Fibroblast of the aortic adventitia (primary cell): ENCODE measurements around the gene PMP22. TPM values are rescaled to one million over a fixed set of nuclear protein-coding genes. Genes with fewer than 3 reads are reported as not detected.

ENCODE experiments used
- DNase-seq: peaks from one replicate; pipeline ENCODE4 v3.0.0-alpha.2; 2010; ENCODE audit warnings: low read depth
- H3K4me3 ChIP-seq: 2 replicates; pipeline ENCODE4 v1.5.1; 2011; ENCODE audit warnings: low read depth, mild to moderate bottlenecking, control low read depth, low read length, moderate library complexity
- CTCF ChIP-seq: IDR thresholded peaks from 2 replicates; pipeline ENCODE4 v1.5.1; 2011; ENCODE audit warnings: mild to moderate bottlenecking, low read length, control low read depth, inconsistent platforms; ENCODE audit not compliant: insufficient read depth
- total RNA-seq: library from RNA; depleted of rRNA; stranded (reverse); fragments of >200 nt; gene quantifications from 2 replicates; pipeline ENCODE4 v1.2.3, GENCODE V29; 2012; ENCODE audit warnings: low replicate concordance

The PMP22 gene
- total RNA-seq, 1 donor: 111 TPM

- no peak overlapping the region for H3K4me3 ChIP-seq
- no peak for TF ChIP-seq CTCF
Observed at GRCh38 chr17:15249487-15249886, 15.6 kb downstream of the PMP22 start.

GRCh38 chr17:15247891-15248529 is 17.1 kb downstream of the PMP22 start:
- H3K4me3 ChIP-seq: no peak overlapping the region
- TF ChIP-seq CTCF: peak; percentile 36
- DNase-seq: no peak

More at GRCh38 chr17:15249487-15249886, 15.6 kb downstream of the PMP22 start:
- DNase-seq: no peak

- no peak for TF ChIP-seq CTCF
- DNase-seq: no peak
- no peak overlapping the region for H3K4me3 ChIP-seq
Observed at GRCh38 chr17:15245054-15245453, 20.1 kb downstream of the PMP22 start.

GRCh38 chr17:15240644-15241043 is 24.5 kb downstream of the PMP22 start:
- no peak overlapping the region for H3K4me3 ChIP-seq
- no peak for TF ChIP-seq CTCF
- no peak for DNase-seq

GRCh38 chr17:15239491-15239890 is 25.6 kb downstream of the PMP22 start:
- no peak for TF ChIP-seq CTCF
- H3K4me3 ChIP-seq: no peak overlapping the region
- no peak for DNase-seq

GRCh38 chr17:15238676-15239422 is 26.3 kb downstream of the PMP22 start:
- no peak overlapping the region for H3K4me3 ChIP-seq
- DNase-seq: no peak

More at GRCh38 chr17:15238676-15239422, 26.3 kb downstream of the PMP22 start:
- no peak for TF ChIP-seq CTCF
